ENCODE measurements around the gene PEAK1. TPM values are rescaled to one million over a fixed set of nuclear protein-coding genes. Genes with fewer than 3 reads are reported as not detected.
A peak's percentile ranks its signal among the peaks of the same experiment; 100 is the strongest.

The PEAK1 gene
- total RNA-seq, 6 donors from 2014 or later: 82.8 to 142 (median 90.1) TPM

GRCh38 chr15:77414789-77415442, 5.0 kb downstream of the PEAK1 start:
- no peak for ATAC-seq (ENCODE audit: low FRiP score in 2 of 2)
- WGBS, 2 donors: 76 to 78% methylated on average over 2 of the region's 2 CpGs
- H3K27ac ChIP-seq: peak overlapping the region; percentile 8 to 52 (median 27)

GRCh38 chr15:77413699-77414349, 6.1 kb downstream of the PEAK1 start:
- ATAC-seq (ENCODE audit: low FRiP score in 2 of 2) (no peak), DNase-seq (no peak)
- Histone ChIP-seq H3K4me1 (peaks cover 37 to 48% (median 44%) of the 10 kb centered on the region in 4 donors), H3K36me3 (no peaks in the 10 kb centered on the region), H3K4me3 (no peak overlapping the region), H3K27me3 (no peaks in the 10 kb centered on the region), H3K27ac (peak overlapping the region in 1 of 4 donors; percentile 4), H3K9me3 (no peaks in the 10 kb centered on the region)
- WGBS, 2 donors: 95 to 98% methylated on average over 3 to 4 of the region's 4 CpGs
- TF ChIP-seq POLR2A (IDR thresholded peaks at IDR 0.05) (no peak), POLR2AphosphoS5 (IDR thresholded peaks at IDR 0.05) (no peak), EP300 (IDR thresholded peaks at IDR 0.05) (no peak), CTCF (IDR thresholded peaks at IDR 0.05) (no peak)

More at GRCh38 chr15:77414789-77415442, 5.0 kb downstream of the PEAK1 start:
- DNase-seq: no peak
- no peaks in the 10 kb centered on the region for H3K27me3 ChIP-seq
- TF ChIP-seq CTCF (IDR thresholded peaks at IDR 0.05) (no peak), POLR2A (IDR thresholded peaks at IDR 0.05) (no peak), EP300 (IDR thresholded peaks at IDR 0.05) (no peak), POLR2AphosphoS5 (IDR thresholded peaks at IDR 0.05) (no peak)
- no peak overlapping the region for H3K4me3 ChIP-seq
- no peaks in the 10 kb centered on the region for H3K36me3 ChIP-seq
- H3K4me1 ChIP-seq: peaks cover 35 to 44% (median 42%) of the 10 kb centered on the region in 4 donors
- no peaks in the 10 kb centered on the region for H3K9me3 ChIP-seq

GRCh38 chr15:77412972-77413698, 6.8 kb downstream of the PEAK1 start:
- Histone ChIP-seq H3K27me3 (no peaks in the 10 kb centered on the region), H3K36me3 (no peaks in the 10 kb centered on the region), H3K4me3 (no peak overlapping the region), H3K27ac (peak overlapping the region in 1 of 4 donors; percentile 4), H3K9me3 (no peaks in the 10 kb centered on the region), H3K4me1 (peaks cover 37 to 41% (median 39%) of the 10 kb centered on the region in 4 donors)
- WGBS, 2 donors: 29 to 32% methylated on average over 2 of the region's 2 CpGs
- no peak for TF ChIP-seq CTCF (IDR thresholded peaks at IDR 0.05)
- no peak for TF ChIP-seq POLR2A (IDR thresholded peaks at IDR 0.05)
- TF ChIP-seq EP300 (IDR thresholded peaks at IDR 0.05): no peak
- no peak for TF ChIP-seq POLR2AphosphoS5 (IDR thresholded peaks at IDR 0.05)
- ATAC-seq (ENCODE audit: low FRiP score in 2 of 2) (no peak), DNase-seq (no peak)

- H3K36me3 ChIP-seq: no peaks in the 10 kb centered on the region
- H3K9me3 ChIP-seq: no peaks in the 10 kb centered on the region
- DNase-seq (no peak), ATAC-seq (ENCODE audit: low FRiP score in 2 of 2) (no peak)
- no peak for TF ChIP-seq CTCF (IDR thresholded peaks at IDR 0.05)
- TF ChIP-seq EP300 (IDR thresholded peaks at IDR 0.05): no peak
- TF ChIP-seq POLR2AphosphoS5 (IDR thresholded peaks at IDR 0.05): no peak
- TF ChIP-seq POLR2A (IDR thresholded peaks at IDR 0.05): no peak
- 92 to 93% methylated on average over 3 of the region's 3 CpGs for WGBS, 2 donors
- no peak overlapping the region for H3K27ac ChIP-seq
- H3K4me1 ChIP-seq: peaks cover 25 to 34% (median 28%) of the 10 kb centered on the region in 4 donors
- H3K4me3 ChIP-seq: no peak overlapping the region
- H3K27me3 ChIP-seq: no peaks in the 10 kb centered on the region
Measured at GRCh38 chr15:77411619-77411976, 8.3 kb downstream of the PEAK1 start.
